CD4-positive, alpha-beta T cell treated with Interleukin-12 subunit alpha and Interleukin-12 subunit beta, for 1 hour (primary cell): Measurements from ENCODE around the gene RALGPS1.

ENCODE experiments used
- DNase-seq: peaks from one replicate; pipeline ENCODE4 v3.0.0-alpha.2; 2020

Gene RALGPS1

DNA sequence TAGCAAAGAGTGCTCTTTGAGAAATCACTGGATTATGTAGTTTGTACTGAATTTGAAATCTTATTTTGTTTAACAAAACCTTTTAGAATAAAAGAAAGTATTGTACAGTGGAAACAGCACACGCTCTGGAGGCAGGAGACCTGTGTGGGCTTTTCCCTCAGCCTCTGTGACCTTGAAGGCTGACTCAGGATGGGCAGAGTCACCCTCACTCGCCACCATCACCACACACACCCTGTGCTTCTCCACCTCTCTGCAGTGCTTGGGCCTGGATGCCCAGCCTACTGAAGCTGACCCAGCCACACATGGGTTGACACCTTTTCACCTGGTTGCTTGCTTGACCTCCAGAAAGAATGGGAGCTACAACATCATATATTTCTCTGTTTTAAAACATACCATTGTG is 188.2 kb downstream of the RALGPS1 start:
- DNase-seq = no peak

GRCh38 chr9:127104581-127105311 is 190.2 kb downstream of the RALGPS1 start:
- no peak for DNase-seq

- no peak for DNase-seq
These were observed 191.4 kb downstream of the RALGPS1 start for GRCh38 chr9:127105805-127106465.

- no peak for DNase-seq
These were observed 191.9 kb downstream of the RALGPS1 start for GRCh38 chr9:127106466-127106855.

GRCh38 chr9:127107171-127107928 is 192.8 kb downstream of the RALGPS1 start:
- no peak for DNase-seq

DNA sequence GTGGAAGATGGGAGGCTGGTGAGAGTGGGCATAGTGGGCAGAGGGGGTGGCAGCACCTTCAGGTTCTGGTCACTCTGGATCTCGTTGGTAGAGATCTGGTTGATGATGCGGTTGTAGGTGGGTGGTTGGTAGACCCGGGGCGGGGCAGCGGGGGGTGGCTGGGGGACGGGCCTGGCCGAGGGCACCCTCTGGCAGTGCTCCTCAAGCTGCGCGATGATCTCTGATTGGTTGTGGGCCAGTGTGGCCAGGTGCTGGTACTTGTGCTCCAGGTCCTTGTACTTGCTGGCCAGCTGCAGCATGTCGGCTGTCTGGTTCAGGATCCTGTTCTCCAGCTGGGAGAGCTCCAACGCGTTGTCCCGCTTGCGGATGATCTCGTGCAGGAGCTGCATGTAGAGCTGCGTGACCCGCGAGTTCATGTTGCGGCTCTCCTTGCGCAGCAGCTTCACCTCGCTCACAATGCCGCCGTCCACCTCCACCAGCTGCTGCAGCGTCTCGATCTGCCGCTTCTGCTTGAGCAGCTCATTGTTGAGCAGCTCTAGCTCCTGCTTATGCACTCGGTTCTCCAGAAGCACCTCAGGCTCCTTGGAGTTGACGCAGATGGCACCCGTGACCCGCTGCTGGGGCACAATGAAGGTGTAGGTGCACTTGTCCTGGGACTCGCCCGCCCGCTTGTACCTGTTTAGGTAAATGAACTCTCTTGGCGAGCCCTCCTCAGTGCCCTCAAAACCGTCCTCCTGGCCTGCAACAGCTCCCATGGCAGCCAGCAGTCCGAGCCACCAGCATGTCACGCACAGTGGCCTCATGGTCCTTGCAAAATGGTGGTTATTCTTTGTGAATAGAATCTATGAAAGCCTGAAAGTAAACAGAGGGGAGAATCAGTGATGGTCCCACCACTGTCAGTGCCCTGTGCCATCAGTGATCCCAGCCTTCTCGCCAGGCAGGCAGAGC is 193.6 kb downstream of the RALGPS1 start:
- DNase-seq = no peak

DNA sequence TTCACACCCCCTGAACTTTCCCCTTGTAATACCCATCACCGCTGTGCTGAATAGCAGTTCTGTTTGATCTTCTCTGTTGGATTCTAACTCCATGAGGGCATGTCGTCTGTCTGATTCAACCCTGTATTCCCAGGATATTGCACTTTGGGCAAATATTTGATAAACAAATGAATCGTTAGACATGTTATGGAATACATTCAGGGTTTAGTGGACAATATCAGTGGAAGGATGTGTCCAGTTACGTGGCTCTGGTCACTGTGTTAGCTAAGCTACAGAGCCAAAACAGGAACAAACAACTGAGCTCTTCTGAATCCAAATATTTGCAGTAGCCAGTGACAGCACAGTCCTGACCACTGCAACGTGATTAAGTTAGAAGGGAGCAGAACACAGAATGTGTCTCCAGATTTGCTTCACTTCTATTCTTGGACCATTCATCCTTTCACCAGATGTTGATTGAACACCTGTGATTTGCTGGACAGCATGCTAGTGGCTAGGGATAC is 194.7 kb downstream of the RALGPS1 start:
- DNase-seq = no peak

- DNase-seq = no peak
These were observed 197.5 kb downstream of the RALGPS1 start for GRCh38 chr9:127112056-127112455.

GRCh38 chr9:127112735-127113161 is 198.2 kb downstream of the RALGPS1 start:
- no peak for DNase-seq

DNA sequence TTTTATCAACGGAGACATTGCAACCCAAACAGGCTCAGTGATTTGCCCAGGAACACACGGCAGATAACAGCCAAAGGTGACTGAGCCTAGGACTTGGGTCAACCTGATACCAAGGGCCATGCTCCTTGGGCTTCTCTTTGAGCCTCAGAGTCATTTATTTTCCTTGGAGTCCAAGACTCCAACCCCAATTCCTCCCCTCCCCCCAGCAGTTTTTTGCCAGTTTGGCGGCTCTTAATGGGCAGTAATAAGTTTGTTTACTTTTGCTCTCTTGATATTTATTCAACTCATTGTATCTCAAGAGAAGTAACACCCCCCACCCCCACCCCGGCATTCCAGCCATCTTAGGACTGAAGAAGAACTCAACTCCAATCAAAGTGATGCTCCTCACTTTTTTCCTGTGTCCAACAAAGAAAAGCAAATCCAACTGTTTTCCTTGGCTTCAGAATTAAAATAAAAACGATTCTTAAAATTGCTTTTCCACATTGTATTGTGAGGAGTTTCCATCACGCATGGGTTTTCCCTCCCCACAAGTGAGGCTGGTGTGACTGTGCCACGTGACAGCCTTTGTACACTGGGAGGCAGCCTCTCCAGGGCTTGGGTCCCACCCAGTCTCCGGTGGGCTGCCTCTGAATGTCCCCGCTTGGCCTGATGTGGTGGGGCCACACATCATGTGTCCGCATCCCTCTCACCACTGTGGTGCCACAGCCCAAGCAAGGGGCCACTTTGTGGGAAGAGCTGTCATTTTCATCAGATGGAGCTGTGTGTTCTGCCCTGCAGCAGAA is 198.8 kb downstream of the RALGPS1 start:
- no peak for DNase-seq

- no peak for DNase-seq
These were observed 200.0 kb downstream of the RALGPS1 start for GRCh38 chr9:127114606-127115005.

DNA sequence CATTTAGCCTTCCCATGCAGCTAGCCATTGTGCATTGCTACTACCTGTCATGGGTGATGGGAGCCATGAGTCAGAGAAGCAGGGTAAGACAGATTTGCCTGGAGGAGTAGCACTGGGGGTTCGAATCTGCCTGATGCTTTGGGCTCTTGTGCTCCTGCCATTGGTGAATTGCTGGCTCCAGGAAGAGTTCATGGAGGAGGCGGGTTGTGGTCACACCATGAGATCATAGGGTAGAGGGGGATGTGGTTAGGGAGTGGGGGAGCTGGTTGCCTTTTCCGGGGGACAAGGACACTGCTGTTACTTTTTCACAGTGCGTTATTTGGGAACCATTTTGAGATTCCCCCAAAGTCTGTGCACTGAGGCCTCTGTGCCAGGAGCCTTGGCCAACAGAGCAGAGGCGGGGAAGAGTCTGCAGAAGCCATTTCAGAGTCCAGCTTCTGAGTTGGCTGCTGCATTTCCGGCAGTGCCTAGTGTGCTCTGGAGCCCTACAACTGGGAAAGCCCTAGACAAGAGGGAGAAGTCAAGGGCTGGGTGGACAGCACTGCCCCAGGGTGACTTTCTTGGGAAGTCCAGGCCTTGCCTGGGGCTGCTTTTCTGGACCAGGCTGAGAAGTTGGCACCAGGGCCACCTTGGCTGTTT is 201.6 kb downstream of the RALGPS1 start:
- DNase-seq = no peak

- no peak for DNase-seq
These were observed 202.4 kb downstream of the RALGPS1 start for GRCh38 chr9:127116957-127117356.

GRCh38 chr9:127117801-127118200 is 203.2 kb downstream of the RALGPS1 start:
- no peak for DNase-seq

- no peak for DNase-seq
These were observed 204.2 kb downstream of the RALGPS1 start for GRCh38 chr9:127118597-127119319.

DNA sequence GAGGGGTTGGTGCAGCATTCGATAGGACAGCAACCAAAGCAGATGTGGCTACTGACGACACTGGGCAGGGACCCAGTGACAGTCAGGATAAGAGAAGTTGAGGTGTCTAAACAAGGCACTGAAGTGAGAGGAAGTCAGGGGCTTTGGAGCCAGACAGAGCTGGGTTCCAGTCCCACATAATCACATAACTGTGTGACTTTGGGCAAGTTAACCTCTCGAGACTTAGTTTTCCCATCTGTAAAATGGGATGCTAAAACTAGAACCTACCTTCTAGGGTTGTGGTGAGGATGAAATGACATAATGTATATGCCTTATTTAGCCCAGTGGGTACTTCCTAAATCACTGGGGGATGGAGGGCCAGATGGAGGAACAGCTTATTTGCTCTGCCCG is 204.7 kb downstream of the RALGPS1 start:
- no peak for DNase-seq

DNA sequence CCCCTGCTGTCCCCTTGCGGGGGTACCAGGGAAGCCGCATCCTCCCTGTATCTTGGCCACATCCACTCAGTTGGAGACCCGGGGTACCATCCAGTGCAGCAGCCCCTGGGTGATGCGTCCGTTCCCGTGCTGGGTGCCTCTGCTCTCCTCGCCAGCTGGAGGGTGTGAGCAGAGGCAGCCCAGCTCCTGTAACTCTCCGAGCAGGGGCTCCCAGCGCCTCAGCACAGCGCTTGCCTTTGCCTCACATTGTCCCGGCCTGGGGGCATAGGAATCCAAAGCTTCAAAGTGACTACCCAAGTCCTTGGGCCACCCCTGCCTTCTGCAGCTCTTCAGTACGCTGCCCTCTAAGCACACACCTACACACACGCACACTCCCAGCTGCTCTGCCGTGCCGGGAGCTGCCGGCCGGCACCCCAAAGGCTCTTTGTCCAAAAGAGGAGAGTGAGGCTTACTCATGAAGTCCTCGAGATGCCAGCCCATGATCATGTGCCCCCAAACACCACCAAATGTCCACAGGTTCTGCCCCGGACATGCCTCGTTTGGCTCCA is 207.1 kb downstream of the RALGPS1 start:
- no peak for DNase-seq

DNA sequence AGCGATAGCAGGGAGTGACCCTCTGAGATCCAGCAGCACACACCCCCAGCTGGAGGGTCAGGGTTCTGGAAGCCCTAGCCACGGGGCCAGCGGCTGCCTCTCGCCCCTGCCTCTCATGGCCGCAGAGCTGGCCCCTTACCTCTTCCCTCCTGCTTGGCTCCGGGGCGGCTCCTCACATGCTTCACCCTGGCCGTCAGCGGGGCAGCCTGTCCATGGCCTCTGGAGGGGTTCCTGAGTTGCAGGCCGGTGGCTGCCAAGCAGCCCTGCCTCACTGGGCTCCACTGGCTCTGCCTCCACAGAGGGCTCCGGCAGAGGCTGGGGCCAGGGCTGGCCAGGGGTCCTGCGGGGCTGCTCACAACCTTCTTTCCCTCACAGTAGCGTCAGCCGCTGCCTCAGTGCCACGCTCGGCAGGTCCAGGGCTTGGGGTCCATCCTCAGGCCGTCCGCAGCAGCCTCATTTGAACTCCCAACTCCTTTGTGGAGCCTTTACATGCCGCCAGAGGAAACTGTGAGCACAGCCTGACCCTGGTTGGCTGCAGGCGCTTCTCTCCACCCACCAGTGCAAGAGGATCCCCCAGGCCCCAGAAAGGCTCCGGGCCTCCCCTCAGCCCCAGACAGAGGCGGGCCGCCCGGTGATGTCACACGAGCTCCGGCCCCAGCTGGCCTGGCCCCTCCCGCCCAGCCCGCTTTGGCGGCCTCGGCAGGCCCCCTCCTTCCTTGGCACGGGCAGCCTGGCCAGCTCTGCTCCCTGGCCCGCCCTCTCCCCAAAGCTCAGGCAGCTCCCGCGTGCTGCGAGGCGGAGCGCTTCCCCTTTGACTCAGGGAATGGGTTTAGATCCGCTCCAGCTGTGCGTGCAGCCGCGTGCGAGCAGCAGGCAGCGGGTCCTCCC is 207.8 kb downstream of the RALGPS1 start, which contains the start of gene ANGPTL2:
Gene ANGPTL2, minus strand, starts transcription at position 460 of the 888 bp plus-strand sequence. CDS start 13,904 bp downstream, outside the sequence.
- no peak for DNase-seq
